Natural killer cell (primary cell): ENCODE measurements around the gene WDR36. TPM values are rescaled to one million over a fixed set of nuclear protein-coding genes. Genes with fewer than 3 reads are reported as not detected.

Source experiments
- ATAC-seq, 3 donors: fragments of 150-1000 bp in 2 of 3; fragments of 200-7000 bp in 1 of 3; cut with Tn5 transposase; 1 replicate in 1 of 3; 2 replicates in 2 of 3; pipeline ENCODE4 v1.10.0; 2021; ENCODE audit warnings: mild to moderate bottlenecking in 2 of 3, moderate library complexity in 2 of 3
- DNase-seq, 2 donors: peaks; one replicate each; pipeline versions ENCODE4 v3.0.0 to v3.0.0-alpha.2; 2013 to 2021; ENCODE audit warnings: mixed read lengths in 1 of 2
- H3K27ac ChIP-seq: one replicate; pipeline ENCODE4 v1.5.1; 2013; ENCODE audit warnings: mild to moderate bottlenecking, low read length
- H3K27me3 ChIP-seq: one replicate; pipeline ENCODE4 v1.6.1; 2013; ENCODE audit warnings: low read length; ENCODE audit not compliant: control insufficient read depth, insufficient read depth
- H3K36me3 ChIP-seq: one replicate; pipeline ENCODE4 v1.6.1; 2013; ENCODE audit warnings: low read length; ENCODE audit not compliant: control insufficient read depth, insufficient read depth
- H3K4me1 ChIP-seq: one replicate; pipeline ENCODE4 v1.6.1; 2013; ENCODE audit warnings: low read length; ENCODE audit not compliant: control insufficient read depth, insufficient read depth
- H3K4me3 ChIP-seq: one replicate; pipeline ENCODE4 v1.5.1; 2013; ENCODE audit warnings: low read length
- H3K9me3 ChIP-seq: one replicate; pipeline ENCODE4 v1.6.1; 2013; ENCODE audit warnings: low read length; ENCODE audit not compliant: control insufficient read depth, insufficient read depth
- H3K27ac Mint-ChIP-seq, 2 donors: one replicate each; pipeline ENCODE4 v1.8.0; 2022; ENCODE audit warnings: mild to moderate bottlenecking in 2 of 2, mixed read lengths in 2 of 2, moderate library complexity in 1 of 2
- H3K27me3 Mint-ChIP-seq, 2 donors: one replicate each; pipeline ENCODE4 v1.8.0; 2022; ENCODE audit warnings: low read depth in 2 of 2, mixed read lengths in 2 of 2
- H3K36me3 Mint-ChIP-seq: one replicate; pipeline ENCODE4 v1.8.0; 2022; ENCODE audit warnings: mixed read lengths
- H3K4me1 Mint-ChIP-seq, 2 donors: one replicate each; pipeline ENCODE4 v1.8.0; 2022; ENCODE audit warnings: mixed read lengths in 2 of 2
- H3K4me3 Mint-ChIP-seq: one replicate; pipeline ENCODE4 v1.8.0; 2022; ENCODE audit warnings: mild to moderate bottlenecking, moderate library complexity, mixed read lengths
- H3K9me3 Mint-ChIP-seq, 2 donors: one replicate each; pipeline ENCODE4 v1.8.0; 2022; ENCODE audit warnings: mixed read lengths in 2 of 2
- CTCF ChIP-seq: fragments of 200-600 bp; IDR thresholded peaks from one replicate; pipeline ENCODE4 v1.8.0; 2022; ENCODE audit warnings: antibody characterized with exemption
- WGBS: methylation state at CpG from one replicate; pipeline ENCODE4 v1.1.7; 2013; ENCODE audit warnings: missing lambda C conversion rate; ENCODE audit not compliant: insufficient coverage; 5-methylcytosine and 5-hydroxymethylcytosine counted together
- intact Hi-C: fragments of 100-400 bp; cut with micrococcal nuclease; formaldehyde crosslinking; loops from one replicate; pipeline ENCODE4 v1.14.2; 2022
- total RNA-seq, 4 donors: library from RNA; stranded (reverse); fragments of 120-200 nt in 1 of 4; gene quantifications; one replicate each; pipeline versions ENCODE4 v1.2.3 to v1.2.4, GENCODE V29; 2013 to 2022

The WDR36 gene
- total RNA-seq, 3 donors from 2014 or later (not counting 1 experiment from before 2014, with no cell fraction given): 23.0 to 24.8 (median 23.9) TPM

GRCh38 chr5:111153483-111153882, 61.3 kb downstream of the WDR36 start:
- Histone ChIP-seq H3K4me1 (no peaks in the 10 kb centered on the region), H3K9me3 (no peaks in the 10 kb centered on the region), H3K27me3 (no peaks in the 10 kb centered on the region), H3K36me3 (no peaks in the 10 kb centered on the region), H3K27ac (no peak overlapping the region), H3K4me3 (no peak overlapping the region)
- no peak for TF ChIP-seq CTCF
- ATAC-seq (no peak), DNase-seq (no peak)
- Mint-ChIP-seq H3K36me3 (no peaks in the 10 kb centered on the region), H3K4me3 (no peak overlapping the region), H3K27ac (no peak overlapping the region), H3K27me3 (peaks cover 9 to 17% of the 10 kb centered on the region in 2 donors), H3K9me3 (no peaks in the 10 kb centered on the region), H3K4me1 (no peaks in the 10 kb centered on the region)
- 60% methylated on average over 1 of the region's 1 CpG for WGBS
- intact Hi-C loops: loop anchor here (10.0 kb wide), 1 partner anchor 121 kb away; no protein-coding TSS in a partner anchor

GRCh38 chr5:111153945-111154344, 61.8 kb downstream of the WDR36 start:
- intact Hi-C loops: loop anchor here (10.0 kb wide), 1 partner anchor 121 kb away; no protein-coding TSS in a partner anchor

GRCh38 chr5:111158105-111158744, 66.1 kb downstream of the WDR36 start:
- Histone ChIP-seq H3K4me3 (no peak overlapping the region), H3K27me3 (no peaks in the 10 kb centered on the region), H3K36me3 (no peaks in the 10 kb centered on the region), H3K9me3 (no peaks in the 10 kb centered on the region), H3K4me1 (no peaks in the 10 kb centered on the region), H3K27ac (no peak overlapping the region)
- TF ChIP-seq CTCF: peak; percentile 99
- Mint-ChIP-seq H3K4me3 (no peak overlapping the region), H3K4me1 (no peaks in the 10 kb centered on the region), H3K27ac (no peak overlapping the region), H3K9me3 (no peaks in the 10 kb centered on the region), H3K36me3 (no peaks in the 10 kb centered on the region), H3K27me3 (no peaks in the 10 kb centered on the region)
- DNase-seq (peak; percentile 24 to 92), ATAC-seq (peak; percentile 77 to 87 (median 79))
- 26% methylated on average over 7 of the region's 9 CpGs for WGBS
- intact Hi-C loops: loop anchor here (1.0 to 10.0 kb wide), 3 partner anchors 117 to 989 kb away; no protein-coding TSS in a partner anchor

More at GRCh38 chr5:111153945-111154344, 61.8 kb downstream of the WDR36 start:
- Histone ChIP-seq H3K27ac (no peak overlapping the region), H3K4me1 (no peaks in the 10 kb centered on the region), H3K9me3 (no peaks in the 10 kb centered on the region), H3K4me3 (no peak overlapping the region), H3K27me3 (no peaks in the 10 kb centered on the region), H3K36me3 (no peaks in the 10 kb centered on the region)
- H3K9me3 Mint-ChIP-seq: no peaks in the 10 kb centered on the region
- H3K27me3 Mint-ChIP-seq: peaks cover 6 to 17% of the 10 kb centered on the region in 2 donors
- no peaks in the 10 kb centered on the region for H3K36me3 Mint-ChIP-seq
- no peaks in the 10 kb centered on the region for H3K4me1 Mint-ChIP-seq
- no peak overlapping the region for H3K27ac Mint-ChIP-seq
- 80% methylated on average over 1 of the region's 3 CpGs for WGBS
- TF ChIP-seq CTCF: no peak
- ATAC-seq (no peak), DNase-seq (no peak)
- H3K4me3 Mint-ChIP-seq: no peak overlapping the region
